GM10266 (cell line): ENCODE data around the gene POLDIP3.

Experiments
- DNase-seq: peaks from one replicate; pipeline ENCODE4 v3.0.0; 2012; ENCODE audit errors: extremely low spot score
- TF ChIP-seq, protein P1 (sequence below): IDR thresholded peaks from 2 replicates; pipeline ENCODE4 v1.5.1; 2012; ENCODE audit warnings: mild to moderate bottlenecking, low read depth; ENCODE audit not compliant: control insufficient read depth, insufficient read depth; ENCODE audit errors: missing control alignments

Gene POLDIP3

GRCh38 chr22:42627981-42628380 lies 13.3 kb upstream of the POLDIP3 start:
- no peak for DNase-seq
- TF ChIP-seq, protein P1, sequence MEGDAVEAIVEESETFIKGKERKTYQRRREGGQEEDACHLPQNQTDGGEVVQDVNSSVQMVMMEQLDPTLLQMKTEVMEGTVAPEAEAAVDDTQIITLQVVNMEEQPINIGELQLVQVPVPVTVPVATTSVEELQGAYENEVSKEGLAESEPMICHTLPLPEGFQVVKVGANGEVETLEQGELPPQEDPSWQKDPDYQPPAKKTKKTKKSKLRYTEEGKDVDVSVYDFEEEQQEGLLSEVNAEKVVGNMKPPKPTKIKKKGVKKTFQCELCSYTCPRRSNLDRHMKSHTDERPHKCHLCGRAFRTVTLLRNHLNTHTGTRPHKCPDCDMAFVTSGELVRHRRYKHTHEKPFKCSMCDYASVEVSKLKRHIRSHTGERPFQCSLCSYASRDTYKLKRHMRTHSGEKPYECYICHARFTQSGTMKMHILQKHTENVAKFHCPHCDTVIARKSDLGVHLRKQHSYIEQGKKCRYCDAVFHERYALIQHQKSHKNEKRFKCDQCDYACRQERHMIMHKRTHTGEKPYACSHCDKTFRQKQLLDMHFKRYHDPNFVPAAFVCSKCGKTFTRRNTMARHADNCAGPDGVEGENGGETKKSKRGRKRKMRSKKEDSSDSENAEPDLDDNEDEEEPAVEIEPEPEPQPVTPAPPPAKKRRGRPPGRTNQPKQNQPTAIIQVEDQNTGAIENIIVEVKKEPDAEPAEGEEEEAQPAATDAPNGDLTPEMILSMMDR = no peak

DNA sequence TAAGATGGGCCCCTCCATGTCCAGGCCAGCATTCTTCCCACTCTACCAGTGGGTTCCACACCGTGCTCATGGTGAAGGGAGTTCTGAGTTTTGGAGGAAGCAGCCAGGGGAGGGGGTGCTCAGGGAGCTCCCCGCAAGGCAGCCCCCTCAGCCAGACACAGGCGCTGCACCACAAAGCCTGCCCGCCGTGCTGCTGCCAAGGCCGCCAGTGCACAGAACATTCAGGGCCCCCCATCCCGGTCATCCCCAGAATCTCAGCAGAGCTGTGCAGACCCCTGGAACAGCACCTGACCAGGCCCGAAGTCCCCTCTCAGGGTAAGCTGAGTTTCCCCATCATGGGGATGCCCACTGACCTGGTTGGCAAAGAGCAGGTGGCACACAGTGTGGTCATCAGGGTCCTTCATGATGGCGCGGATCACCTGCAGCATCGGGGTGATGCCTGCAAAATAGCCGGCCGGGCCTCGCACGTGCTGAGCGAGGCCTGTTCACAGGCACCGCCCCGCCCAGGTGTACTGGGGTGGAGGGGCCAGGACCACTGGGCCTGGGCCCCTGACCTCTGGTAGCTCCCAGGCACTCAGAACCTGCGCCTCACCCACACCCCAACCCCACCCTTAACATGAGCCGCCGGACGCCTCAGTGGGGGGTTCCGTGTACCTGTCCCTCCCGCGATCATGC lies 12.4 kb upstream of the POLDIP3 start:
- no peak for DNase-seq
- TF ChIP-seq, protein P1 = no peak

GRCh38 chr22:42626431-42626830 lies 11.7 kb upstream of the POLDIP3 start:
- no peak for DNase-seq

GRCh38 chr22:42625416-42625815 lies 10.7 kb upstream of the POLDIP3 start:
- TF ChIP-seq, protein P1 = no peak
- DNase-seq = no peak

More at GRCh38 chr22:42626431-42626830, 11.7 kb upstream of the POLDIP3 start:
- TF ChIP-seq, protein P1 = no peak

- TF ChIP-seq, protein P1 = no peak
- DNase-seq = no peak
Observed at GRCh38 chr22:42624551-42625106, 9.9 kb upstream of the POLDIP3 start.

DNA sequence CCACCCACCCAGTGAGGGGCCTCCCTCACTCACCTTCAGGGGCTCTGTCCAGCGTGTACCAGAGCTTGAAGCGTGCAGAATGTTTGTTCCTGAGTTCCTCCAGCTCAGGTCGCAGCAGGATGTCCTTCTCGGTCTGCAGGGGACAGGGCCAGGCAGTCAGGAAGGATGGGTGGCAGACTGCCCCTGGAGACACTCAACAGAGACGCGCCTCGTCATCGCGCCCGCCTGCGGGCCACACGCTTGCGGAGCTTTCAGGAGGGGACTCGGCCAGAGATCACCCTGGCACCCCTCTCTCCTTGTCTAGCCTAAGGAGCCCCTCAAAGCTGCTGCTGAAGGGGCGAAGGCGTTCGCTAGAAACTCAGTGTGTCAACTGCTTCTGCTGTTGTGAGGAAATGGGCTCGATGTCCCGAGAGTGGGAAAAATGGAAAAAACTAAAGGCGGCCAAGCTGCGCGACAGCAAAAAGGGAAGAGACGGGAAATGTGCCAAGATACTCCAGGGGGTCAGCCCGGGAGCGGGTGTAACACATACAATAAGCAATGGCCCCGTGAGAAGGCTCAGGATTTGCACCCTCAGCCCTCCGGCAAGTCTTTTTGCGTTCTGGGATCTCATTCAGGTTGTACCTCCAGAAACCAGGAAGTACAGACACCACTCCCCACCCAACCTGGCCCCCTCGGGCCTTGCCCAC lies 9.2 kb upstream of the POLDIP3 start:
- no peak for DNase-seq
- TF ChIP-seq, protein P1 = no peak

- TF ChIP-seq, protein P1 = no peak
- peak; percentile 58 for DNase-seq
Observed at GRCh38 chr22:42623301-42623751, 8.6 kb upstream of the POLDIP3 start.
